Erythroblast (primary cell): ENCODE data around the gene HHIP.

Experiments used
- GATA1 ChIP-seq: IDR thresholded peaks from 2 replicates; pipeline ENCODE4 v1.6.1; 2011; ENCODE audit warnings: low read depth, mild to moderate bottlenecking, control low read depth, low read length, moderate library complexity
- POLR2A ChIP-seq: IDR thresholded peaks from 2 replicates; pipeline ENCODE4 v1.6.1; 2011; ENCODE audit warnings: mild to moderate bottlenecking, low read length

- TF ChIP-seq POLR2A, result no peak
- no peak for TF ChIP-seq GATA1
Measured at GRCh38 chr4:144658015-144658567, 12.1 kb downstream of the HHIP start.
